ENCODE results near the gene FCGR1A.
A peak's percentile ranks its signal among the peaks of the same experiment; 100 is the strongest.
"Not testable (repeated sequence)": the region's sequence is repeated elsewhere in the genome, so short reads cannot be mapped to it uniquely, and the experiment has no call there.

FCGR1A gene

DNA sequence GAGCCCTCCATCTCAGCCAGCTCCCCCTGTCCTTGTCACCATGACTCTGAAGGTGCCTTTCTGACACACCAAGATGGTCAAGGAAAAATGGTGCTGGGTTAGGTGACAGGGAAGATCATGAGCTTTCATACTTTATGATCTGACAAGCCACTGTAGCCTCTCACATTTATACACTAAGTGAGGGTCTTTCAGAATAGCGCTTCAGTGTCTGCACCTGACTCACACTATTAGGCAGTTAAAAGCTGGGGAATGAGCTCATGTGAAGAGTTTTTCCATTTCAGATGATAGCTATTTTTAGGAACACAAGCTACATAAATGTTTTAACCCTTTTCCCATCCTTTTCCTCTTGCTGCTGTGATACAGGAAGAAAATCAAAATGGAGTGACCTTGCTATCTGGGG is 4.2 kb upstream of the FCGR1A start:
- not testable (repeated sequence) for DNase-seq

DNA sequence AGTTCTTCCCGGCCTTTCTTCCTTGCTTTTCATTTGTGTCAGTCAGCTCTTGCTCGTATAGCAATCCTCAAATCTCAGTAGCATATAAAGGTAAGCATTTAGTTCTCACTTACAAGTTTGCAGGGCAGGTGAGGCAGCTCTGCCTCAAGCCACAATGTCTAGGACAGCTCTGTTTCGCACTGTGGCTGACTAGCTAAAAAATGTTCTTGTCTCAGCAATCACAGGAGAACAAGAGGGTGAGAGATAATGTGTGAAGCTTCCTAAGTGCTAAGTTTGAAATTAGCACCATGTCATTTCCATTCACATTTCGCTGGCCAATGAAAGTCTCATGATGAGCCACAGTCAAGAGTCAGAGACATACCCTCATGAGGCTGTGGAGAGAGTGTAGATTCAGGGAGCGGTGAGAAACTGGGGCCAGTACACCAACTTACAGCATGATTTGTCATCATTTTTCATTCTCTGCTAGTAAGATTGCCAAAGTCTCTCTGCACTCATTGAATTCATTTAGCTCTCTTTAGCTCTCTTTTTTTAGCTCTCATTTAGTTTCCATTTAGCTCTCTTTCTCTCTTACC is 995 bp upstream of the FCGR1A start:
- not testable (repeated sequence) for DNase-seq

DNA sequence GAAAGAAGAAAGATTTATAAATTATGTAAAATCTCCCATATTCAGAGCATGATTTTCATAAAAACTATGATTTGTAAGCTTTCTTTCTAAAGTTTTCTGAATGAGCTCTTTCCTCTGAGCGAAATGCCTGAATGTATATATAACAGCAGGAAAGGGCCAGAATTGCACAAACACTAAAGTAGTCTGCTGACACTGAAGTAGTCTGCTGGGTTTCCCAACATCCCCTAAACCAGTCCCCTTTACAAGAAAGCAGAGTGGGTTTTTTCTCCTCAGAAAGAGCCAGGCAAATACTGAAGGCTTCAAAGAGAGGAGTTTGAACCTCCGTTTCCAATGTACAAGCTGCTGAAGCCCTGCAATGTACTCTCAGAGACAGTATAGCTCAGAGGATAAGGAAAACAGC is 795 bp downstream of the FCGR1A start:
- not testable (repeated sequence) for DNase-seq

DNA sequence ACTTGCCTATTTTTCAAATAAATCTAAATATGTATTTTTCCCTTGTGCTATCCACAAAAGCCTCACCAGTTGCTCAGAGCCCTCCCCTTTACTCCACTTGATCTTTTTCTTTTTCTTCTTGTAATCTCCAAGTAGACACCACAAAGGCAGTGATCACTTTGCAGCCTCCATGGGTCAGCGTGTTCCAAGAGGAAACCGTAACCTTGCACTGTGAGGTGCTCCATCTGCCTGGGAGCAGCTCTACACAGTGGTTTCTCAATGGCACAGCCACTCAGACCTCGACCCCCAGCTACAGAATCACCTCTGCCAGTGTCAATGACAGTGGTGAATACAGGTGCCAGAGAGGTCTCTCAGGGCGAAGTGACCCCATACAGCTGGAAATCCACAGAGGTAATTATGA is 1.4 kb downstream of the FCGR1A start:
- not testable (repeated sequence) for DNase-seq

DNA sequence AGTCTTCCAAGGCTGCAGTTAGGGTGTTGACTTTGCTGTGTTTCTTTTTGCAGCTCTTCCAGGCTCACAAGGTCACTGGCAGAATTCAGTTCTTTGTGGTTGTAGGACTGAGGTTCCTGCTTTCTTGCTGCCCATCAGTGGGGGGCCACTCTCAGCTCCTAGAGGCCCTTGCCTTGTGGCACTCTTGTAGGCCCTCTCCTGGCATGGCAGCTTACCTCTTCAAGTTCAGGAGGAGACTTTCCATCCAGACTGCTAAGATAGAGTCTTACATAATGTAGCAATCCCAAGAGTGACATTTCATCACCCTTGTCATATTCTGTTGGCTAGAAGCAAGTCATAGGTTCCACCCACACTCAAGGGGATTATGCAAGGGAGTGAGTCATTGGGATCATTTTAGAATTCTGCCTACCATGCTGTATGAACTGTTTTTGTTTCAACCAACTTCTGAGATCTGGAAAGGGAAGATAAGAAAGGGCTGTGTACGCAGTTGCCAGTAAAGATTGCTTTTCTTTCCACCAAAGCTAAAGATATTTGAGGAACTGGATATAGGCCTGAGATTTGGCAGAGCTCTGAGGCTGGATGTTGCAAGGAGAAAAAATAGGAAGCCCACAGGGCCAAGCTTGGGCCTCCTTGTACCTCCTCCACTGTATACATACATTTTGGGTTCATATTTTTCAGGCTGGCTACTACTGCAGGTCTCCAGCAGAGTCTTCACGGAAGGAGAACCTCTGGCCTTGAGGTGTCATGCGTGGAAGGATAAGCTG is 5.4 kb downstream of the FCGR1A start:
- not testable (repeated sequence) for DNase-seq

DNA sequence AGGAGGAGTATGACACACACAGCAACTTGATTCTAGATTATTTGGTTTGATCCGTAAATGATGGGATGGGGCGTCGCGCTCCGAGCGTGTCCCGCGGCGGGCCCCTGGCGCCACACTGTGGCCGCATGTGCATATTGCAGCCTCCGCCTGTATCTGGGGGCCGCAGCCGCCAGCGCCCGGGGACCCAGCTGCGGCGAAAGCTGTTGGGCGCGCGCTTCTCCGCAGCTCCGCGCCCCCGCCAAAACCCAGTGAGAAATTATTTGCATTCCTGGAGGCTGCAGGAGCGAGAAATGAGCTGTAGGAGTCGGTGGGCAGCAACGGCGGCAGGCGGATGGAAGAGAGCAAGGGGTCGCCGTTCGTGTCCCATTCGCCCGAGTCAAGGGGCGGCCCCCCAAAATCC is 10.0 kb downstream of the FCGR1A start:
- DNase-seq, result not testable (repeated sequence)

DNA sequence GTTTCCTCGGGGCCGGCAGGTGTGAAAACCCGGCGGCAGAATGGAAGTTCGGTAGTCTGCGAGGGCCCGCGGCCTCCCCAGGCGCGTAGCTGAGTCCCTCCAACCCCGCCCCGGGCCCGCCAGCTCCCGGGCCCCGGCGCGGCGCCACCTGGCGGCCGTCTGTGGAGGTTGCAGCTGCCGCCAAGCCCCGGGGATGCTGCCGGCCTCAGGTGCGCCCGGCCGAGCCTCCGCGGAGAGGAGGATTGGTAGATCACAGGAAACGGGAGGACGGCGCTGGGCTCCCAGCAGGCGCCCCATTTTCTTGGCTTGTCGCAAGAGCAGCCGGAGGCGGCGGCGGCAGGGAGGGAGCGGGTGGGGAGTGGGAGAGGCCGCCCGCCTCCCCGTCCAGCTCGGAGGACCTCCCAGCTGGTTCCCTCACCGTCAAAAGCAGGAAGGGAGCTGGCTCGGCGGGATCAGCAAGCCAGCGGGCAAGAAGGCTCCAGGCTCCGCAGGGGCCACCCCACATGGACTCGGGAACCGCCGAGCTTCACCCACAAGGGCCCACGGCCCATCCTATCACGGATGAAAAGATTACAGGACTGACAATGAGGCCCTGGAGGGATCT is 10.5 kb downstream of the FCGR1A start:
- peak; percentile 49 for DNase-seq

DNA sequence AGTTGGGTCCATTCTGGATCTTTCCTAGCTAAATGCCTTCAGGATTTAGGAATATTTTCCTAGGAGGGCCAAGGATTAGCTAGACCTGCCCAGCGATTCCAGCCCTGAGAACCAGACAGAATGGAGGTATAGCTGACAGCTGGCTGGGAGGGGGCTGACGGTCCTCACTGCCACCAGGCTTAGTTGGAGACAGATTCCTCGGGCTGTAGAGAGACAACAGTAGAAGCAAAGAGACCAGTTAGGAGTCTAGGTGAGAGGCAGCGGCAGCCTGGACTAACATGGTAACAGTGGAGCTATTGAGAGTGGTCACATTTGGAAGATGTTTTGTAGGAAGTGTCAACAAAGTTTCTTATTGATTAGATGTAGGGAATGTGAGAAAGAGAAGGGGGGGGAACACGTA is 11.4 kb downstream of the FCGR1A start:
- not testable (repeated sequence) for DNase-seq

DNA sequence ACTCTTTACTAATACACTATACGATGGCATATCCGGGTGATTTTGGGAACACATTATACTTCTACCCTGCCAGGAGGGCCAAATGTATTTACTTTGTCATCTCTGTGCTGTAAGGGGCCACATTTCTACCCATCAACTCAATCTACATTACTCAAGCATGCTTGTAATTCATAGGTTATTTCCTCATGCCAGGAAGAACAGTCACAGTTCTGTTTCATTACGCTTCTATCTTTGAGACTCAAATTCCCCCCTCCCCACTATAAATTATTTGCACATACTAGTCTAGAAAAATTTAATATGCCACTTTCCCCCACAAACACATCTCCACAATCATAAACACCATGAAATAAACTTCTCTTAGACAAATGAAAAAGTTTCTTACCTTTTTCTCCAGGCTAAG is 19.1 kb downstream of the FCGR1A start:
- not testable (repeated sequence) for DNase-seq

DNA sequence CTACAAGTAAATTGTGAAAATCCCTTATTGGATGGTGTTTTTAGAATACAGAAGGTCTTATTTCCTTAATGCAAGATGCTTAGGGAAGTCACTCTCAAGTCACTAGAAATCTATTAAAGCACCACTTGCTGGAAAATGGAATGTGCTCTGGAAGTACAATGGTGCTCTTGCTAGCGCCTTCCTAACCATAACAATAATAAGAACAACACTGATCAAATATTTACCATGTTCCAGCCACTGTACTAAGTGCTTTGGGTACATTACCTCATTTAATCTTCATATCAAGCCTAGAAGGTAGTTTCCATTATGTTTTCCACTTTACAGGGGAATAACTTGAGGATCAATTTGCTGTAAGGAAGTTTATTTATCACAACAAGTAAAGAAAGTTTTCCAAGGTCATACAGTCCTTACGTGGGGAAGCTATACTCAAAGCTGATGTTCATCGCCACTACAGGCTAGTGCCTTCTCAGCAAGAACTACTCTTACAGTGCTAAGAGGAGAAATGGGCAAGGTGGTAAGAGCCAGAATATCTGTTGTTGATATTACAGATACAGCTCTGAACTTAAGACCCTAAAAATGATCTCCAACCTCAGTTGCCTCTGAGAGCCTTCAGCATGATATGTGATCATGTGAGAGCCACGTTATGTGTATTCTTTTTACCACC is 22.1 kb downstream of the FCGR1A start:
- not testable (repeated sequence) for DNase-seq

DNA sequence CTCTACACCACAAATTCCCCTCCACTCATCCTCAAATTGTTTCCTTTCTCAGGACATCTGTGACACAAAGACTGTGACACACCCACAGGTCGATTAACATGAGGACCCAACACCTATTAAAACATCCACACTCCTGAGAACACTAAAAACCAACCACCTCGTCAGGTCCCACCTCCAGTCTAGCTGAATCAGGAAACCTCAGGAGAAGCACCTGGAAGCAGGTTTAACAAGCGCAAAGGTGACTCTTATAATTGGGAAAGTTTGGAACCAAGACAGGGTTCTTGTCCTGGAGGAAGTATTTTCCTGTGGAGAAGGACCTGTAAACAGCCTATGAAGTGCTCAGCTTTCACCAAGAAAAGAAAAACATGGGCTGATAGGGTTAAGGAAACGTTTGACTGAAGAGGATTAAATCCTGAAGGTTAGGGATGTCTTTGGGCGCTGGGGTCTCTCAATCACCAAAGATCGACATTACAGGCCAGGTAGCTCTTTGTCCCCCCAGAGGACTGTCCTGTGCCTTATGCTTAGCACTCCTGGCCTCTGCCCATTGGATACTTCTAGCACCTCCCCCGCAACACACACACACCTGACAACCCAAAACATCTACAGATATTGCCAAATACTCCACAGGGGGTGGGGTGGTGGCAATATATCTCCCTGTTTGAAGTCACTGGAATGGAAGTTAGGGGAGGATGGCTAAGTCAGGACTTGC is 28.4 kb downstream of the FCGR1A start:
- DNase-seq, result peak; percentile 4

DNA sequence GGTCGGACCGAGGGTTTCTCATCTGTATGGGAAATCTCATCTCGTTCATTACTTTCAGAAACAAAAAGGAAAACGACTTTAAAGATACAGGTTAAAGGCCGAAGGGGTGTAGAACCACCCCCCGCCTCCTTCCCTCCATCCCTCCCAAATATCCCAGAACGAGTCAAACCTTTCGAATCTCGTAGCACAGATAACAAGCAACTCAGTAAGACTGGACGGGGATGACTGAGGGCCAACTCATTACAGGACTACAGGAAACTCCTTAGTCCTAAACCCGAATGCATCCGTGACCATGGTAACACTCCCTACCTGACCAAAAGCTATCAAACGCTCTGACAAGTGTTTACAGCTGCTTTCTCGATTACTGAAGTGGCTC is 29.0 kb downstream of the FCGR1A start:
- DNase-seq, result not testable (repeated sequence)

DNA sequence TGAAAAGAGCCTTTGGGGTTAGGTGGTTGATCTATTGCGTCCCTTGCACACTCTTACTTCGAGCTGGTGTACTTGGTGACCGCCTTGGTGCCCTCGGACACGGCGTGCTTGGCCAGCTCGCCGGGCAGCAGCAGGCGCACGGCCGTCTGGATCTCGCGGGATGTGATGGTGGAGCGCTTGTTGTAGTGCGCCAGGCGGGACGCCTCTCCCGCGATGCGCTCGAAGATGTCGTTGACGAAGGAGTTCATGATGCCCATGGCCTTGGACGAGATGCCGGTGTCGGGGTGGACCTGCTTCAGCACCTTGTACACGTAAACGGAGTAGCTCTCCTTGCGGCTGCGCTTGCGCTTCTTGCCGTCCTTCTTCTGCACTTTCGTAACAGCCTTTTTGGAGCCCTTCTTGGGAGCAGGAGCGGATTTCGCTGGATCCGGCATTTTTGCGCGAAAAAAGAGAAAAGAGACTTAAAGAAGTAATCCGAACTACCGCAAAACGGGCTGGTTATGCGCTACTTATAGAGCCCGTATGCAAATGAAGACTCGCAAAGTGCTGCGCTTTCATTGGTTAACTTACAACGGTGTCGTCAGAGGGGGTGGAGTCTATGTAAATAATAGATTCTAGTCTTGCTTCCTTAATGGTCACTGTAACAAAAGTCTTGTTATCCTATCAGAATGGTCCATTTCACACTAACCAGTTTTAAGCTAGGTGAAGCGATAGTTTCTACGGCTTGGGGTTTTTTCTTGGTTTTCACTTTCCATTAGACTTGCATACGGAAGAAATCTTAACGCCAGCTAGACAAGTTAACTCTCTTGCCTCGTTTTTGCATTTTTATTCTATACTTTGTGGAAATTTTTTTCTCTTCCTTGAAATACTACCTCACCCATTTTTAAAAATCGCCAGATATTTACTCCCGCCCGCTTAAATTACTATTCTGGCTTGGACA is 29.7 kb downstream of the FCGR1A start:
- DNase-seq, result peak; percentile 91

DNA sequence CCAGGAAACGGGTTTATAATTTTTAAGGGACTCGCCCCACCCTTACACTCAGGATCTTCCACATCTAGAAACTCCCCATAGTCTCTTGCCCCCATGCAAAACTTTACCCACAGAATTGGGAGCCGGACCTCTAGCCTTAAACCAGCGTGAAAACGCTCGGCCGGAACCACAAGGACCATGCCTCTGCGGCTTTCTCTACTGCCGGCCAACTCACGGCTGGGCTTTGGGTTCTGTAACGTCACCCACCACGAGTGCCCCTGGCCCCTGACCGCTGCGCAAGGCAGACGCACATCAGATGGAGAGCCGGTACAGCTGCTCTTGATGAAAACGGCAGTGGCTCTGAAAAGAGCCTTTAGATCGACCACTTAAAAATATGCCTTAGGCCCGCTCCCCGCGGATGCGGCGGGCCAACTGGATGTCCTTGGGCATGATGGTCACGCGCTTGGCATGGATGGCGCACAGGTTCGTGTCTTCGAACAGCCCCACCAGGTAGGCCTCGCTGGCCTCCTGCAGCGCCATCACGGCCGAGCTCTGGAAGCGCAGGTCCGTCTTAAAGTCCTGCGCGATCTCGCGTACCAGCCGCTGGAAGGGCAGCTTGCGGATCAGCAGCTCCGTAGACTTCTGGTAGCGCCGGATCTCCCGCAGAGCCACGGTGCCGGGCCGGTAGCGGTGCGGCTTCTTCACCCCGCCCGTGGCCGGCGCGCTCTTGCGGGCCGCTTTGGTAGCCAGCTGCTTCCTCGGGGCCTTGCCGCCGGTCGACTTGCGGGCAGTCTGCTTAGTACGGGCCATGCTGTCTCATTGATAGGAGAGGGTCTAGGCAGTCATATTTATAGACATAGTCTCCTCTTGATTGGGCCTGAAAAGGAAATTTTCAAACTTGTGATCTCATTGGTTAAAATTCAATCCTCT is 30.7 kb downstream of the FCGR1A start:
- peak; percentile 64 for DNase-seq

DNA sequence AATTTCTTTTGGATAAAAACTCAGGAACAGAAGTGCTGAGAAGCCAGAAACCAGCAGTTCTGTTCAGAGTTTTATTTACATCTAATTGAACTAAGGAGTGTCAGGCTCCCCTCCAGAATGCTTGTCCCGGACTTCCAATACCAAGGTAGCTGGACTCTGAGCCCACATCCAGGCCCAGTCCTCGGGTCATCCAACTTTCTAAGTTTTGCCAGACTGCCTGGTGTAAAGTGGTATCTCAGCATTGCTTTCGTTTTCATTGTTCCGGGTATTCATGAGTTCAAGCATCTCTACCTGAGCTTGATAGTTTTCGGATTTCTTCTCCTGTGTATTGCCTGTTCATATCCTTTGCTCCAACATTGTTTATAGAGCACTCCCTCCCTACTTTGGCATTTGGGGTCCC is 37.9 kb downstream of the FCGR1A start:
- DNase-seq, result not testable (repeated sequence)

DNA sequence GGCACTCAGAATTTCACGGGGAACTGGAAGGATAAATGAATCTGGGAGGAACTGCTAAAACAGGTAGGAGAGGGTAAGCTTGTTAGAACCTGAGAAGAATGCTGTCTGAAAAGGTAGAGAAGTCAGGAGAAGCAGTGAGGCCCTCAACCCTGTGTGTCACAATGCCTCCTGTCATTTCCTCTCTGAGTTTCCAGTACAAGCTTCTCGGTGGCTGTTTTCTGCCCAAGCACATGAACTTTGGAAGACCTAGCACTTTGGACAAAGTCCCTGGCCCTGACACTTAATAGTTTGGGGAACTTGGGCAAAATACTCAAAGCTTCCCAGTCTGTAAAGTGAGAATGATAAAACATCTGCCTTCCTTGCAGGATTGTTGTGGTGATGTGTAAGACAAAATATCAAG is 44.1 kb downstream of the FCGR1A start:
- DNase-seq, result not testable (repeated sequence)

DNA sequence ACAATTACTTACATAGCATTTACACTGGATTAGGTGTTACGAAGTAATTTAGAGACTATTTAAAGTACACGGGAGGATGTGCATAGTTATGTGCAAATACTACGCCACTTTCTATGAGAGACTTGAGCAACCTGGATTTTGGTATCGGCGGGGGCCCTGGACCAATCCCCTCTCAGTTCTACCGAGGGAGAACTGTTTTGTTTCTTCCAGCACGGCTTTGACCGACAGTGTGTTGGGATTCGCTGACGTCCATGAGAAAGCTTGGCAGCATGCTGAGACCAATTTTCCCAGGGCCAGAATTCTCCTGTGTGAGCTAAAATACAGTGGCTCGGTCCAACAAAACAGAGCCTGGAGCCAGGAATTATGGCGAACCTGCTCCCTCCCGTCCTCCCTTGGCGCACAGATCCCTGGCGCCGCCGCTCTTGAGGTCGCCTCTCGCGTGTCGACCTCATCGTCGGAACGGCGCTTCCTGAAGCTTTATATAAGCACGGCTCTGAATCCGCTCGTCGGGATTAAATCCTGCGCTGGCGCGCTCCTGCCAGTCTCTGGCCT is 49.3 kb downstream of the FCGR1A start:
- not testable (repeated sequence) for DNase-seq

DNA sequence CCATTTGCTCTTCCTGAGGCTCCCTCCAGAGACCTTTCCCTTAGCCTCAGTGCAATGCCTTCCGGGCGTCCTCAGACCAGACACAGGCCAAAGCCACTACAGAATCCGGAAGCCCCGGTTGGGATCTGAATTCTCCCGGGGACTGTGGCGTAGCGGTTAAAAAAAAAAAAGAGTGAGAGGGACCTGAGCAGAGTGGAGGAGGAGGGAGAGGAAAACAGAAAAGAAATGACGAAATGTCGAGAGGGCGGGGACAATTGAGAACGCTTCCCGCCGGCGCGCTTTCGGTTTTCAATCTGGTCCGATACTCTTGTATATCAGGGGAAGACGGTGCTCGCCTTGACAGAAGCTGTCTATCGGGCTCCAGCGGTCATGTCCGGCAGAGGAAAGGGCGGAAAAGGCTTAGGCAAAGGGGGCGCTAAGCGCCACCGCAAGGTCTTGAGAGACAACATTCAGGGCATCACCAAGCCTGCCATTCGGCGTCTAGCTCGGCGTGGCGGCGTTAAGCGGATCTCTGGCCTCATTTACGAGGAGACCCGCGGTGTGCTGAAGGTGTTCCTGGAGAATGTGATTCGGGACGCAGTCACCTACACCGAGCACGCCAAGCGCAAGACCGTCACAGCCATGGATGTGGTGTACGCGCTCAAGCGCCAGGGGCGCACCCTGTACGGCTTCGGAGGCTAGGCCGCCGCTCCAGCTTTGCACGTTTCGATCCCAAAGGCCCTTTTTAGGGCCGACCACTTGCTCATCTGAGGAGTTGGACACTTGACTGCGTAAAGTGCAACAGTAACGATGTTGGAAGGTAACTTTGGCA is 50.0 kb downstream of the FCGR1A start:
- not testable (repeated sequence) for DNase-seq

DNA sequence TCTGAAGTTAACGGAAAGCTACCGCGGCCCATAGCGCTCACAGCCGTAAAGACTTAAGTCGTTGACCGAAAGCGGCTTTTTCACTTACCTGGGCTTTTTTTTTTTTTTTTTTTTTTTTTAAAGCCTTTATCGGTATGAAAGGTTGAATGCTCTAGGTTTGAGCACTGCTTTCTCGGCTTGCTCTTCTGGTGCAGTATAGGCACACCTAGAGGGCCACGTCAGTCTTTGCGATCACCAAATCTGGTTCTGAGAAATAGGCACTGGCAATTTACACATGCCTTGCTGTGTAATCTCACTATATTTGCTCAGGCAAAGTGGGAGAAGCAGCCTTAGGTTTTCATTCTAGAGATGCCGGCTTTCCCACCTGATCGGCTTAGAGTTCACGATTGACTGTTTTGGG is 50.6 kb downstream of the FCGR1A start:
- DNase-seq, result not testable (repeated sequence)
